NOMO-1 (cell line): ENCODE results near the gene RAP1GAP2.
A peak's percentile ranks its signal among the peaks of the same experiment; 100 is the strongest.
"Not testable (repeated sequence)": the region's sequence is repeated elsewhere in the genome, so short reads cannot be mapped to it uniquely, and the experiment has no call there.

Experiments used
- DNase-seq, 2 experiments: peaks; one replicate each; lab custom pipeline; 2025; ENCODE audit not compliant: unreplicated experiment in 2 of 2; lab: John Stamatoyannopoulos, UW

RAP1GAP2 gene

GRCh38 chr17:2796164-2797125 is at the start of gene RAP1GAP2:
Gene RAP1GAP2 (plus strand): TSS chr17:2796438. CDS start chr17:2796528, 90 bp downstream.
- DNase-seq, result peak; percentile 97 to 98

- no peak for DNase-seq
These were observed 47.0 kb upstream of the RAP1GAP2 start, which contains the start of gene CCDC92B for GRCh38 chr17:2749058-2749783. Gene CCDC92B (minus strand): TSS chr17:2749652. CDS start chr17:2735145, 14,507 bp downstream.

- peak; percentile 54 to 69 for DNase-seq
These were observed 46.5 kb upstream of the RAP1GAP2 start for GRCh38 chr17:2749784-2750181.

GRCh38 chr17:2750721-2751120 is 45.5 kb upstream of the RAP1GAP2 start:
- no peak for DNase-seq

GRCh38 chr17:2751491-2751890 is 44.7 kb upstream of the RAP1GAP2 start:
- no peak for DNase-seq

GRCh38 chr17:2755891-2756724 is 40.1 kb upstream of the RAP1GAP2 start:
- DNase-seq, result no peak

GRCh38 chr17:2758870-2759269 is 37.4 kb upstream of the RAP1GAP2 start:
- DNase-seq, result no peak

- DNase-seq, result no peak
These were observed 26.1 kb upstream of the RAP1GAP2 start for GRCh38 chr17:2770129-2770528.

GRCh38 chr17:2775206-2775605 is 21.0 kb upstream of the RAP1GAP2 start:
- DNase-seq, result no peak

- DNase-seq, result no peak
These were observed 19.5 kb upstream of the RAP1GAP2 start for GRCh38 chr17:2776589-2777241.

- DNase-seq, result no peak
These were observed 18.9 kb upstream of the RAP1GAP2 start for GRCh38 chr17:2777242-2777867.

- no peak for DNase-seq
These were observed 17.7 kb upstream of the RAP1GAP2 start for GRCh38 chr17:2778489-2778888.

- DNase-seq, result no peak
These were observed 16.7 kb upstream of the RAP1GAP2 start for GRCh38 chr17:2779545-2779944.

- no peak for DNase-seq
These were observed 16.0 kb upstream of the RAP1GAP2 start for GRCh38 chr17:2780256-2780655.

GRCh38 chr17:2780931-2781454 is 15.2 kb upstream of the RAP1GAP2 start:
- no peak for DNase-seq

- not testable (repeated sequence) for DNase-seq
These were observed 14.6 kb upstream of the RAP1GAP2 start for GRCh38 chr17:2781598-2781997.

GRCh38 chr17:2782055-2782454 is 14.2 kb upstream of the RAP1GAP2 start:
- DNase-seq, result no peak

- no peak for DNase-seq
These were observed 12.8 kb upstream of the RAP1GAP2 start for GRCh38 chr17:2783310-2784030.

GRCh38 chr17:2784864-2785263 is 11.4 kb upstream of the RAP1GAP2 start:
- no peak for DNase-seq
